ENCODE measurements around the gene SFTPB.

SFTPB gene

DNA sequence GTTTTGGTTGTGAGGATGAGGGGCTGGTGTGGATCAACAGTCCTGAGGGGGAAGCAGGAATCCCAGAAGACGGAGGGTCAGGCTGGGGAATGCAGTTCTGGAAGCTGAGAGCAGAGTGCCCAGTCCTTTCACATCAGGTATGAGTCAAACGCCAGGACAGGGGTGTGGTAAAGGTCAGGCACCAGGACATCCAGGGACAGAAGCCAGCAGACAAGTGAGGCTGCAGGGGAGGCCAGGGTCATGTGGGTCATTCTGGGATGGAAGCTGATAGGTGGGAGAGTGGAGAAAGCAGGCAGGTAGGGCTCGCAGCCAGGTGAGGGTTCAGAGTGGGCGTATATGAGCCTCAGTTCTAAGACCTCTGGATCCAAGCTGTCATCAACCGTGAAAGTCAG is 13.4 kb upstream of the SFTPB start:
- TF ChIP-seq, protein P1, sequence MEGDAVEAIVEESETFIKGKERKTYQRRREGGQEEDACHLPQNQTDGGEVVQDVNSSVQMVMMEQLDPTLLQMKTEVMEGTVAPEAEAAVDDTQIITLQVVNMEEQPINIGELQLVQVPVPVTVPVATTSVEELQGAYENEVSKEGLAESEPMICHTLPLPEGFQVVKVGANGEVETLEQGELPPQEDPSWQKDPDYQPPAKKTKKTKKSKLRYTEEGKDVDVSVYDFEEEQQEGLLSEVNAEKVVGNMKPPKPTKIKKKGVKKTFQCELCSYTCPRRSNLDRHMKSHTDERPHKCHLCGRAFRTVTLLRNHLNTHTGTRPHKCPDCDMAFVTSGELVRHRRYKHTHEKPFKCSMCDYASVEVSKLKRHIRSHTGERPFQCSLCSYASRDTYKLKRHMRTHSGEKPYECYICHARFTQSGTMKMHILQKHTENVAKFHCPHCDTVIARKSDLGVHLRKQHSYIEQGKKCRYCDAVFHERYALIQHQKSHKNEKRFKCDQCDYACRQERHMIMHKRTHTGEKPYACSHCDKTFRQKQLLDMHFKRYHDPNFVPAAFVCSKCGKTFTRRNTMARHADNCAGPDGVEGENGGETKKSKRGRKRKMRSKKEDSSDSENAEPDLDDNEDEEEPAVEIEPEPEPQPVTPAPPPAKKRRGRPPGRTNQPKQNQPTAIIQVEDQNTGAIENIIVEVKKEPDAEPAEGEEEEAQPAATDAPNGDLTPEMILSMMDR (IDR thresholded peaks at IDR 0.05; ENCODE audit: extremely low read depth, missing control alignments), result no peak
- no peak for DNase-seq (ENCODE audit: low spot score)

DNA sequence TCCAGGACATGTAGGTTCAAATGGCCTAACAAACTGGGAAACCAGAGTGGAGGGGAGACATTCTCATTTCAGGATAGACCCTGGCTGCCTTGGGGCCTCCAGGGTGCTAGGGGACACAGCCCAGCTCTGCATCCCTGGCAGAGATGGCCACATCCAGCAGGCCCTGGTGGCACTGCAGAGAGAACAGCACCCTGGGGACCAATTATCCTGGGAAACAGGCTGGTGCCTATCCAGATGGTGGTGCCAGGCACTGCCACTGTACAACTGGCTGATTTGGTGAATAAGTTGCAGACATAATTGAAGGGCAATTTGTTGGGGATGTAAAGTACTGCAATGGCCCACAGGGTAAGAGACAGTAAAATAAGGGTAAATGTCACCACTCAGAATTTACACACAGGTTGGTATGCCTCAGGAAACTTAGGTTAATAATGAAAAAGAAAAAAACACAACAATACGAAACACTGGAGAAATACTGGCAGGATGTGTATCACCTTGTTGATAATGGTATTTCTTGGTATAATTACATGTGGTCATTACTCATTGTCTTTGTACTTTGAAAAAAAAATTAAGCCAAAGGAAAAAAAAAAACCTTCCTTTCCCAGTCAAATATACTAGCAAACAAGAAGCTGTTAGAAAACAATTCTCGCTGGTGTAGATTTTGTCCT is 12.8 kb upstream of the SFTPB start:
- no peak for DNase-seq (ENCODE audit: low spot score)
- TF ChIP-seq, protein P1 (IDR thresholded peaks at IDR 0.05; ENCODE audit: extremely low read depth, missing control alignments), result no peak

DNA sequence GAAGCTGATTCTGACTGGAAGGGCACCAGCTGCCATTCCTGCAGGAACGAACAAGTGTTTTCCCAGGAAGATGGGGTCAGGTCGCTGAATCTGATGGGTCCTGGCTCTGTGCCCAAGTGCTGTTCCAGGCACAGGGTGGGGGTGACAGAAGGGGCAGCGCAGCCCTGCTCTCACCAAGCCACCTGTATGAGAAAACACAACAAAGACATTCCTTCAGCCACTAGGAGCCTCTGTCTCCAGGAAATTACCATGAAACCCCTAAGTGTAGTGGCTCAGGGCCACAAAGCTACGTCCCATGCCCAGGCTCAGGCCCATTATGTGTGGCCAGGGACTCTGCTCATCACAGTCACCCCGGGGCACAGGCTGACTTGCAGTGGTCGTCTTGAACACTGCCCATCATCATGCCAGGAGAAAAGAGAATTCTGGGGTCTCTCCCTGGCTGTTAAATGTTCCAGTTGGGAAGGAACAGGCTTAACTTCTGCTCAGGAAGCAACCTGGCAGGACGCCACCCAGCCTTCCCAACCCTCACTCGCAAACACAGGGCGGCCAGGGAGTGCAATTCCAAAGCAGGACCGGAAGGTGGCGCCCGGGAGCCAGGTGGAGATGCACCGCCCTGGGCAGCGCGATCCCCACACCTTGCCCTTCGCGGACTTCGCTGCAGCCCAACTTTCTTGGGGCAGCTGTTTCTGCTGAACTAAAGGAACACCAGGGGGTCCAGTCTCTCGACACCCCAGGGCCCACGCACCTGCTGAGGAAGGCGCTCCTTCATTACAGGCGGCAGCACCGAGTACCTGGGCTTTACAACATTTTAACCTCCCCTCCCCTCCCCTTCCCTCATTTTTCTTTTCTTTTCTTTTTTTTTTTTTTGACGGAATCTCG is 11.0 kb upstream of the SFTPB start:
- DNase-seq (ENCODE audit: low spot score), result peak; percentile 86
- TF ChIP-seq, protein P1 (IDR thresholded peaks at IDR 0.05; ENCODE audit: extremely low read depth, missing control alignments), result peak; percentile 99

DNA sequence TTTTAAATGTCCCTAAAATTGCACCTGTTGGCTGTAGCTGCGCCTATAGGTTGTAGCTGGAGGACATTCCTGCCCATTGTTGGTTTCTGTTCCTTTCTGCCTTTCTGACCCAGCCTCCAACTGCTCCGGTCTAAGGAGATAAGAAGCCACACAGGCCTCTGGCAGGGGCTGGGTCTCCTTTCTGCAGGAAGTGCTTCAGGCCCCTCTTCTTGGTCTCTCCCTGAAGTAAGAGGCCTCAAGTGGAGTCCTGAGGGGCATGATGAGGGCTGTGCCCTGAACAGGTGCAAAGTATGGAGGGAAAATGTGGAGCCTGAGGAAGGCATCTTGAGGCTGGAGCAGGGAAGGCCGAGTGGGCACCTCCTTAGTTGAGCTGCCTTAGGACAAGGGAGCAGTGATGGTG is 10.4 kb upstream of the SFTPB start:
- DNase-seq (ENCODE audit: low spot score), result no peak
- TF ChIP-seq, protein P1 (IDR thresholded peaks at IDR 0.05; ENCODE audit: extremely low read depth, missing control alignments), result no peak

DNA sequence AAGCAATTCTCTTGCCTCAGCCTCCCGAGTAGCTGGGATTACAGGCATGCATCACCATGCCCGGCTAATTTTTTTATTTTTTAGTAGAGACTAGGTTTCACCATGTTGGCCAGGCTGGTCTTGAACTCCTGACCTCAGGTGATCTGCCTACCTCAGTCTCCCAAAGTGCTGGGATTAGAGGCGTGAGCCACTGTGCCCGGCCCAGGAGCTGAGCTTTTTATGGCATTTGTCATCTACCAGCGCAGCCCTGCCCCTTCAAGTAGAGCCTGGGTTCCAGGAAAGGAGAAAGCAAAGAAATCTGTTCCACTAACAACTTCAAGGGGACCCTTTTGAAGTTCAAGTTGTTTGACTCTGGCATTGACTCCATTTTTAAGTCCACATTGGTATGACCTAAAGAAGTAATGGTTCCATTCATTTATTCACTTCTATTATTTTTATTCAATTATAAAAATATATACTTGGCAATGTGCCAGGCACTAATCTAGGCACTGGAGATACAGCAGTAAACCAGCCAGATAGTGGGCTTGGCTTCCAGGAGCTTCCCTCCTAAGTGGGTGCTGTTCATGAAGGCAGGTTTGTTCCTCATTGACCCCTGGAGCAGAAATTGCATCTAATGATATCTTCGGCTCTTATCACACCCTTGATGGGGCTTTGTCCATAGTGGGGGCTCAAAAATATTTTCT is 8.0 kb upstream of the SFTPB start:
- TF ChIP-seq, protein P1 (IDR thresholded peaks at IDR 0.05; ENCODE audit: extremely low read depth, missing control alignments), result no peak
- no peak for DNase-seq (ENCODE audit: low spot score)

DNA sequence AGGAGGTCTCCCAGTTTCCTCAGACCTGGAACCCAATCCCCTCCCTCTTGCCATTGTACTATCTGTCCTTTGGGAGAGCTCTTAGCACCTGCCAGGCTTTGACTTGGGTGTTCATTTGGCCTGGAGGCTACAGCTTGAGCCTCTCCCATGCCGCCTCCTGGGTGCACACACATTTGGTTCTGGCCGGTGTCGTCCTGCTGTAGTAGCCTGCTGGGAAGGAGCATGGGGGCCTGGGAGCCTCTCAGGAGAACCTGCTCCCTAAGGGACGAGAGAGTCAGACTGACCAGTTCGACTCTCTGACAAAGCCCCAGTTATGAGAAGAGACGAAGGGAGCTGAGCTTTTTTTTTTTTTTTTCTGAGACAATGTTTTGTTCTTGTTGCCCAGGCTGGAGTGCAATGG is 7.4 kb upstream of the SFTPB start:
- no peak for DNase-seq (ENCODE audit: low spot score)
- TF ChIP-seq, protein P1 (IDR thresholded peaks at IDR 0.05; ENCODE audit: extremely low read depth, missing control alignments), result no peak

DNA sequence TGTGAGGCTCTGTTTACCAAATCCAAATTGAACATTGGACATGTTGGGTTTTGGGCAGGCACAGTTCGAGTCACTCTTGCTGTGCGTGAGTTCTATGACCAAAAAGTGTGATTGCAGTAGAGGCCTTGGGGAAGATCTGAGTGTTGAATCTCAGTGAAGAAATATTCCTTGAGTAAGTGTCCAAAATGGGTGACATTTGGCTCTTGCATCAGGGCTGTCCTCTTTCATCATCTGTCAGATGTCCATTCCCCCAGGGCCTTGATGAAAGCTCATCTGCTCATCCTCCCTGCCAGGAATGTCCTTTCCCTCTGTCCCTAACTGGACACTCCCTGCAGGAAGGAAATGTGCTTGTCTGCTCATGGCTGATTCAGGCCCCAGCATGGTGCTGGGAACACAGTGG is 6.4 kb upstream of the SFTPB start:
- no peak for DNase-seq (ENCODE audit: low spot score)
- TF ChIP-seq, protein P1 (IDR thresholded peaks at IDR 0.05; ENCODE audit: extremely low read depth, missing control alignments), result no peak

All from GM20000 (cell line).